ENCODE data around the gene NCLN.

The NCLN gene

DNA sequence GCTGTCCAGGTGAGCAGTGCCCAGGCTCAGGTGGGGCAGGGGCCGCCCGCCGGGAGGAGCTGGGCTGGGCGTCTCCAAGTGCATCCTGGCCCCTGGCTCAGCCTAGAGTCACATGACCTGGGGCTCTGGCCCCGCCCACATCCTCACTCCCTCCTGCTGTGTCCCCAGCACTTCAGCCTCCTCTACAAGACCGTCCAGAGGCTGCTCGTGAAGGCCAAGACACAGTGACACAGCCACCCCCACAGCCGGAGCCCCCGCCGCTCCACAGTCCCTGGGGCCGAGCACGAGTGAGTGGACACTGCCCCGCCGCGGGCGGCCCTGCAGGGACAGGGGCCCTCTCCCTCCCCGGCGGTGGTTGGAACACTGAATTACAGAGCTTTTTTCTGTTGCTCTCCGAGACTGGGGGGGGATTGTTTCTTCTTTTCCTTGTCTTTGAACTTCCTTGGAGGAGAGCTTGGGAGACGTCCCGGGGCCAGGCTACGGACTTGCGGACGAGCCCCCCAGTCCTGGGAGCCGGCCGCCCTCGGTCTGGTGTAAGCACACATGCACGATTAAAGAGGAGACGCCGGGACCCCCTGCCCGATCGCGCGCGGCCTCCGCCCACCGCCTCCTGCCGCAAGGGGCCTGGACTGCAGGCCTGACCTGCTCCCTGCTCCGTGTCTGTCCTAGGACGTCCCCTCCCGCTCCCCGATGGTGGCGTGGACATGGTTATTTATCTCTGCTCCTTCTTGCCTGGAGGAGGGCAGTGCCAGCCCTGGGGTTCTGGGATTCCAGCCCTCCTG is 21.9 kb downstream of the NCLN start:
- no peak overlapping the region for H3K27ac ChIP-seq
- TF ChIP-seq CTCF (conservative IDR thresholded peaks at IDR 0.05) (no peak), ZFX (IDR thresholded peaks at IDR 0.05) (no peak)

- H3K27ac ChIP-seq = no peak overlapping the region
- TF ChIP-seq CTCF (conservative IDR thresholded peaks at IDR 0.05) (no peak), ZFX (IDR thresholded peaks at IDR 0.05) (no peak)
Observed at GRCh38 chr19:3208317-3209207, 22.8 kb downstream of the NCLN start.

GRCh38 chr19:3210347-3211017 is 24.8 kb downstream of the NCLN start:
- no peak for TF ChIP-seq ZFX (IDR thresholded peaks at IDR 0.05)
- peak; percentile 87 for TF ChIP-seq CTCF (conservative IDR thresholded peaks at IDR 0.05)

GRCh38 chr19:3211191-3211590 is 25.5 kb downstream of the NCLN start:
- H3K27ac ChIP-seq = no peak overlapping the region
- TF ChIP-seq ZFX (IDR thresholded peaks at IDR 0.05) (no peak), CTCF (conservative IDR thresholded peaks at IDR 0.05) (no peak)

More at GRCh38 chr19:3210347-3211017, 24.8 kb downstream of the NCLN start:
- no peak overlapping the region for H3K27ac ChIP-seq

DNA sequence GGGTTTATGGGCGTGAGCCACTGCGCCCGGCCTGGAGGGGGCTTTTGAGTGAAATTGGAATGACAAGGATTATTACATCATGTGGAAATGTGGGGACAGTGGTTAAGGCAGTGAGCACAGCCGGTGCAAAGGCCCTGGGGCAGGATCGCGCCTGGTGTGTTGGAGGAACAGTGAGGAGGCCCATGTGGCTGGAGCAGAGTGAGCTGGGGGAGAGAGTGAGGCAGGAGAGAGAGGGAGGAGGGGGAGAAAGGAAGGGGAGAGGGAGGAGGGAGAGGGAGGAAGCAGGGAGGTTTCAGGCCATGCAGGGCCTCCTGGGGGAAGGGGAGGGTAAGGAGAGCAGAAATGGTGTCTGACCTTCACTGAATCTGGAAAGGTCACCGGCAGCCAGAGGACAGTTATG is 27.4 kb downstream of the NCLN start:
- no peak overlapping the region for H3K27ac ChIP-seq
- TF ChIP-seq CTCF (conservative IDR thresholded peaks at IDR 0.05) (no peak), ZFX (IDR thresholded peaks at IDR 0.05) (no peak)

- no peak overlapping the region for H3K27ac ChIP-seq
- no peak for TF ChIP-seq CTCF (conservative IDR thresholded peaks at IDR 0.05)
- TF ChIP-seq ZFX (IDR thresholded peaks at IDR 0.05) = no peak
Observed at GRCh38 chr19:3216874-3217273, 31.1 kb downstream of the NCLN start.

All from C4-2B (cell line).